ENCODE measurements around the gene LACTB.
"Not testable (repeated sequence)": the region's sequence is repeated elsewhere in the genome, so short reads cannot be mapped to it uniquely, and the experiment has no call there.

The LACTB gene

GRCh38 chr15:63090472-63090871 lies 31.2 kb upstream of the LACTB start:
- DNase-seq: no peak

GRCh38 chr15:63090887-63091286 lies 30.8 kb upstream of the LACTB start:
- no peak for DNase-seq

DNA sequence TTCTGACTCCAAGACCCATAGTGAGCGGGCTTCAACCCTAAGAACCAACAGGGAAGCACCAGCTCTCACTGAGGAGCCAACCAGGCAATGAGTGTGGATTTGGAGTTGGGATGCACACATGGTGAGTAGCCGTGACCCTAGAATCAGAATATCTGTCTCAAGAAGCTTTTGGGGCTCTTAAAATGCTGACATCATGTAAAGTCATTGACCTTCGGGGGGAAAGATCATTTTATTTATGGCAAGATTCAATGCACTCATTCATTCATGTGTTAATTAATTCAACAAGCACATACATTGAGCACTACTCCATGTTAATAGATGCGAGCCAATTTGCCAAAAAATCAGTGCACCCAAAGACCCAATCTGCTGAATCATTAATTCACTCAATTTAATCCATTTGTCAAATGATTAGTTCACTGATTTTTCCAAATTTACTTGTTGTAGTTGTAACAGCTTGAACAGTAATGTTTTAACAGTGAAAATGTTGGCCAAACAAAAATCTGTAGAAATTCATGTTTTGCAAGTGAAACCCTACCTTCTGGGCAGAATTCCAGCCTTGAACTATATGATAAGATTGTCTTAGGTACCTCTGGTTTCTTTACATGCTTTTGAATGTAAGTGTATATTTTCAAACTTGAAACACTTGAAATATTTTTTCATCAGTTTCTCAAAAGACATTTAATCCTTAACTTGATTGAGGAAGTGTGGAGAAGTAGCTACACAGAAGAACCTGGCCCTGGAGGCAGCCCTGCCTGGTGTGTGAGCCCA lies 29.8 kb upstream of the LACTB start:
- no peak for DNase-seq

DNA sequence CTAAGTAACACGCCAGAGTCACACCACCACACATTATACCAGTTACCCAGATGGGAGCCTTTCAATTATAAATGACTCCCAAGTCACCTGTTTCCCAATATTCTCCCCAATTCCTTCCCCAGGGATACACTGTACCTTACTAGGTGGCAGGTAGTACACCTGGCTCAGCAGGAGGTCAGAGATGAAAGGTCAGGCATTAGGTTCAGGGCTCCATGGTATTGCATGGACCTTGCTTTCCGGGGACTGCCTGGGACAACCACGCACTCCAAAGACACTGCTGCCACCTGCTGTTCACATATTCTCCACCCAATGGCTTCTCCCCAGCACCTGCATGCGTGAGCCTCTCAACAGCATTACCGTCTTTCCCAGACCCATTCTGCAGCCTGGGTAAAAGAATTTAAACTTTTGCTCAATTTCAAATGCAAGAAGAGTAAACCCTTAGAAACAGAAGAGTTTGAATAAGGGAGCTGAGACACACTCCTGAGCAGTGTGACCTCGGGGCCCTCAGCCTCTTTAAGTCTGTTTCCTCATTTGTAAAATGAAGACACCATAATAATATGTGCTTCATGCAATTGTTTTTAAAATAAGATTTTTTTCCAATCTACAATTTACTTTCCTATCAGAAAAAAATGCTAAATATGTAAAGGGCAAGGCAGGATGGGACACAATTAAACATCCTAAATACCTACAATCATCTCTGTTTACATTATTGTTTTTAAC lies 28.0 kb upstream of the LACTB start:
- peak; percentile 54 for DNase-seq

- no peak for DNase-seq
Measured at GRCh38 chr15:63094495-63094931, 27.1 kb upstream of the LACTB start.

- no peak for DNase-seq
Measured at GRCh38 chr15:63096178-63096577, 25.5 kb upstream of the LACTB start.

- DNase-seq: not testable (repeated sequence)
Measured at GRCh38 chr15:63098901-63099300, 22.8 kb upstream of the LACTB start.

DNA sequence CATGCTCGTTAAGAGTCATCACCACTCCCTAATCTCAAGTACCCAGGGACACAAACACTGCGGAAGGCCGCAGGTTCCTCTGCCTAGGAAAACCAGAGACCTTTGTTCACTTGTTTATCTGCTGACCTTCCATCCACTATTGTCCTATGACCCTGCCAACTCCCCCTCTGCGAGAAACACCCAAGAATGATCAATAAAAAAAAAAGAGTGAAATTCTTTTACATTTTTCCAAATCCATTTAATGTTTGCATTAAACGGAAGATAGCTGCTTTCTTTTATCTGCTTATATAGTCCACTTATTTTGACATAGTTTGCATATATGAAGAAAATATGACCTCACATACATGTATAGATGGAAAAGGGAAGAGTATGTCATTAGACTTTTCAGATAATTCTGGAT lies 22.1 kb upstream of the LACTB start:
- DNase-seq: not testable (repeated sequence)

- no peak for DNase-seq
Measured at GRCh38 chr15:63103416-63103815, 18.2 kb upstream of the LACTB start.

GRCh38 chr15:63104727-63105126 lies 16.9 kb upstream of the LACTB start:
- no peak for DNase-seq

DNA sequence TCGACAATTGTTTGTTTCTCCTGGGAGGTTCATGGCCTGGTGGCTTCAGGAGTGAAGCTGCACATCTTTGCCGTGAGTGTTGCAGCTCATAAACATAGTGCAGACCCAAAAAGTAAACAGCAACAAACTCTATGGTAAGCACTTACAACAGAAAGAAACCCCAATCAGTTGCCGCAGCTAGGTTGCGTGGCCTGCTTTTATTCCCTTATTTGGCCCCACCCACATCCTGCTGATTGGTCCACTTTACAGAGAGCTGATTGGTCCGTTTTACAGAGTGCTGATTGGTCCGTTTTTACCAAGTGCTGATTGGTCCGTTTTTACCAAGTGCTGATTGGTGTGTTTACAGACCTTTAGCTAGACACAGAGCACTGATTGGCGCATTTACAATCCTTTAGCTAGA lies 16.3 kb upstream of the LACTB start:
- not testable (repeated sequence) for DNase-seq

DNA sequence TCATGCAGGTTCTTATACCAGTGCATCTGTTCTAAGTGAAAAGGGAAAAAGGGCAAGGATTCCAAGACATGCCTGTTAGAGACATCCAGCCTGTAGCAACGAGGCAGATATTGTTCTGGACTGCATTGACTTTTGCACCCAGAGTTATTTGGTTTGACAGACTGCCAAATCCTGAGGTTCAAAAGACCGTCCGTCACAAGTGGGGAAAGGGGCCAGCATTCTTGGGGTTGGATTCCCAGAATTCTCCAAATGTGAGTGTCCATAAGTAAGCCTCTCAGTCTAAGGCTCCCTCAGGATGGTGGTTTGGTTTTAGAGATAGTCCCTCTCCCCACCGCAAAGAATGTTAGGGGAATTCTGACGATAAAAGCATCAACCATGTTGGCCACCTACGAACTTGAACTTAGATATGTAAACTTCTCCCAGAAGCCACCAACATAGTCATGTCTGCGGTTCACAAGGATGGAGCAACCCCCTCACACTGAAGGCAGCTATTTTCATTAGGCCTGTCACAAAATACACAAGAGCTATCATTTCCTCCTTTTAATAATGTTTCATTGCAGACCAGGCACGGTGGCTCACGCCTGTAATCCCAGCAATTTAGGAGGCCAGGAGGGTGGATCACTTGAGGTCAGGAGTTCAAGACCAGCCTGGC lies 13.6 kb upstream of the LACTB start:
- no peak for DNase-seq

DNA sequence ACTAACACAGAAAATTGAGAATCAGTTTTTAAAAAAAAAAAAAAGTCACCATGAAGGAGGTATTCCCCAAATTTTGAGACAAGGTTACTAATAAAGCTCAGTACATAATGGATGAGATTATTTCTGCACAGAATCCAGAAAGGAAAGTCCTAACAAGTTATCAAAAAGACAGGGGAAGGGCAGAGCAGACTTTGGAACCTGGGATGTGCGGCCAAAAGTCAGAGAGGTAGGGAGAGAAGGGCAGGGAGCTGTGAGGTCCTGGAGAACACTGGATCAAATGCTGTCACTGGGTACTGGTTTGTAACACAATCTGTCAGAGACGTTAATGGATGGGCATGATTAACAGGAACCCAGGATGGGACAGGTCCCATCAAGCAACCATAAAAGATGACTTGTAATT lies 12.2 kb upstream of the LACTB start:
- DNase-seq: no peak

DNA sequence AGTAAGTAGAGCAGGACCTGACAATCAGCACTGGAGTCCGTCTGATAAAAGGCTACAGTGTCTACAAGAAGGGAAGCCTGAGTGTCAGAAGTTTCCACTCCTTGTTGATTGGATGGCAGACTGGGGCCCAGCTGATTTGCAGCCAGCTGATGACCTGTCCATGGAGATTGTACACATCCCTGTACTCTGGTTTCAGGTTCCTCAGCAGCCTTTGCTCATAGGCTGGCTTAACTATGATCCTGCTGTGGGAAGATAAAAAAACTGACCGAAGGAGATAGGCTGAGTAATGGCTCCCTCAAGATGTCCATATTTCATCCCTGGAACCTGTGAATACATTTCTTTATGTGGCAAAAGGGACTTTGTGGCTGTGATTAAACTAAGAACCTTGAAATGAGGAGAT lies 11.7 kb upstream of the LACTB start:
- DNase-seq: no peak

- DNase-seq: no peak
Measured at GRCh38 chr15:63110428-63111026, 11.1 kb upstream of the LACTB start.

- no peak for DNase-seq
Measured at GRCh38 chr15:63111481-63111880, 10.2 kb upstream of the LACTB start.

DNA sequence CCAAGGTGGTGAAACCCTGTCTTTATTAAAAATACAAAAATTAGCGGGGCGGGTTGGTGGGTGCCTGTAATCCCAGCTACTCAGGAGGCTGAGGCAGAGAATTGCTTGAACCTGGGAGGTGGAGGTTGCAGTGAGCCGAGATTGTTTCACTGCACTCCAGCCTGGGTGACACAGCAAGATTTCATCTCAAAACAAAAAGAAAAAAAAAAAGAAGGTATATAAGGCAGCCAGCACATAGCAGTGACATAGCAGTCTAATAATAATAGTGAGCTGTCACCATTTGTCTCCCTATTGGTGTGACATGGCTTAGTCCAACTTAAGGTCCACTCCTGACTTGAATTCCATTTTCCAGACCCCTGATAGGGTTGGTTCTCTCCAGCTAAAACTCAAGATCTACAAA lies 8.8 kb upstream of the LACTB start:
- DNase-seq: no peak

GRCh38 chr15:63114465-63114864 lies 7.2 kb upstream of the LACTB start:
- no peak for DNase-seq

- no peak for DNase-seq
Measured at GRCh38 chr15:63118854-63119253, 2.8 kb upstream of the LACTB start.

GRCh38 chr15:63122002-63122875 lies 578 bp downstream of the LACTB start:
- peak; percentile 67 for DNase-seq

GRCh38 chr15:63124506-63124905 lies 2.8 kb downstream of the LACTB start:
- DNase-seq: no peak

DNA sequence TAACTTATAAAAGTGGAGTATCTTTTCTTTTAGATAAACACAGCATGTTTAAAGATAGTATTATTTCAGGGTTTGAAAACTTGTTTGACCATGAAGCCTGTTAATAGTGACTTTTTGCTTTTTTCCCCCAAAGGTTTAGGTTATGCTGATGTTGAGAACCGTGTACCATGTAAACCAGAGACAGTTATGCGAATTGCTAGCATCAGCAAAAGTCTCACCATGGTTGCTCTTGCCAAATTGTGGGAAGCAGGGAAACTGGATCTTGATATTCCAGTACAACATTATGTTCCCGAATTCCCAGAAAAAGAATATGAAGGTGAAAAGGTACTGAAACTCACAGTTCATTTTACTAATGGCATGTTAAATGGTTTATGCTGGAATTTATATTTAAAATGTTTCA lies 5.1 kb downstream of the LACTB start:
- DNase-seq: no peak

- DNase-seq: no peak
Measured at GRCh38 chr15:63133786-63134185, 12.1 kb downstream of the LACTB start.
